Hematopoietic multipotent progenitor cell treated with erythropoietin and hydrocortisone succinate and interleukin-3 and kit ligand, for 6 days (in vitro differentiated cells): ENCODE data around the gene CFAP97D2.
"Not testable (repeated sequence)": the region's sequence is repeated elsewhere in the genome, so short reads cannot be mapped to it uniquely, and the experiment has no call there.

Source experiments
- DNase-seq: peaks from one replicate; pipeline ENCODE4 v3.0.0-alpha.2; 2015

CFAP97D2 gene

DNA sequence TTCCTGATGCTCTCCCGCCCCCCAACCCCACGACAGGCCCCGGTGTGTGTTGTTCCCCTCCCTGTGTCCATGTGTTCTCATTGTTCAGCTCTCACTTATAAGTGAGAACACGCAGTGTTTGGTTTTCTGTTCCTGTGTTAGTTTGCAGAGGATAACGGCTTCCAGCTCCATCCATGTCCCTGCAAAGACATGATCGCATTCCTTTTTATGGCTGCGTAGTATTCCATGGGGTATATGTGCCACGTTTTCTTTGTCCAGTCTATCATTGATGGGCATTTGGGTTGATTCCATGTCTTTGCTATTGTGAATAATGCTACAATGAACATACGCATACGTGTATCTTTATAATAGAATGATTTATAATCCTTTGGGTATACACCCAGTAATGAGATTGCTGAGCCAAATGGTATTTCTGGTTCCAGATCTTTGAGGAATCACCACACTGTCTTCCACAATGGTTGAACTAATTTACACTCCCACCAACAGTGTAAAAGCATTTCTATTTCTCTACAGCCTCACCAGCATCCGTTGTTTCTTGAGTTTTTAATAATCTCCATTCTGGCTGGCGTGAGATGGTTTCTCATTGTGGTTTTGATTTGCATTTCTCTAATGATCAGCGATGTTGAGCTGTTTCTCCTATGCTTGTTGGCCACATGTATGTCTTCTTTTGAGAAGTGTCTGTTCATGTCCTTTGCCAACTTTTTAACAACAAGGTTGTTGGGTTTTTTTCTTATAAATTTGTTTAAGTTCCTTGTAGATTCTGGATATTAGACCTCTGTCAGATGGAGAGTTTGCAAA lies 20.0 kb upstream of the CFAP97D2 start:
- DNase-seq: not testable (repeated sequence)

- DNase-seq: no peak
Observed at GRCh38 chr13:114161028-114161556, 18.0 kb upstream of the CFAP97D2 start.

DNA sequence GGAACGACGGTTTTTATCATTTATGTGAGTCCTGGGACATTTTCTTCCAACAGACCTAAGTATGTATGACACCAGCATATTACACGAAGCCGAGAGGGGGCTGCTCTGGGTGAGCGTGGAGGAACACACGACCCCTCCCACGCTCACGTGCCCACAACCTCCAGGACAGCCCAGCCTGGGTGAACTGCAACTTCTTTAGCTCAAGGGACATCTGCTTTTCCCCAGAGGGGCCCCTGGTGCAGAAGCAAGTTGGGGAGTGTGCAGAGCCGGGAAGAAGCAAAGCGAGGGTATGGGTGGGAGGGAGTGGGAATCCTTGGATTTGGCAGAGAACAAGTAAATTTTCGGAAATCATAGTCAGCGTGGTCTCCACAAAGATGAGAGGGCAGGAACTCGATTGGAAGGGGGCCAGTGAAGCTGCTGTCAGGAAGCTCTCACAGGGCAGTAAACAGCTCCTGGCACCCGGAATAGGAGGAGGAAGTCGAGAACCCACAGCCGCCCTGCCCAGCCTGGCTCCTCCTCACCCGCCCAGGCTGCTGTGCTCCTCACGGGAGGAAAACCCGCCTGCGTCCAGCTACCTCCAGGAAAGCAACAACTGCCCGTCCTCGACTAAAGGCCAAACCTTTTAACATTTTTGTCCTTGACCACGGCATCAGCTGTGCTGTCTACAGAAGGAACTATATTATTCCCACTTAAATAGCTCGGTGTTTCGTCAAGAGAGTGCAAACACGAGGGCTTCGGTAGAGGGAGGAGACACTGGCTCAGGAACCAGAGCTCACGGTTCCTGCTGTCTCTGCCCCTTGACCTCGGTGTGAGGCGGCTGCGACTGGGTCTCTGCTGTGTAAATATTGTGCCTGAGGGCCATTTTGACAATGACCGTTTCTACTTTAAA lies 17.2 kb upstream of the CFAP97D2 start:
- peak; percentile 74 for DNase-seq

- DNase-seq: no peak
Observed at GRCh38 chr13:114162533-114162922, 16.5 kb upstream of the CFAP97D2 start.

DNA sequence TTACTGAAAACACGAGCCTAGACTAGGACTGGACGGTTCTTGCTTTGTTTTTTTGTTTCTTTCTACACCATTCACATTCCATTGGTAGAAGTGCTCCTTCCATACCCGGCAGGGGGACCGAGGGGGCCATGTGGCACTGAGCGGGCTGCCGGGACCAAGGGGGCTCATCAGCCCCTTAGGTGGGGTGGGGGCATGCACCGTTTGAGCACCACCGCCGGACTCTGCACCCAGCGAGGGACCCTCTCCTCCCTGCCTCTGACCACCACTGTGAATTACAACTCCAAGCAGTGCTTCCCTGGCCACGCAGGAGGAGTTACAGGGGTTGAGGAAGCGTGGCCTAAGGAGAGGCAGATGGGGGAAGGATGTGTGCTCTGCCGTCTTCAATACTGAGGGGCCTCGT lies 15.0 kb upstream of the CFAP97D2 start:
- no peak for DNase-seq

GRCh38 chr13:114164681-114165429 lies 14.2 kb upstream of the CFAP97D2 start:
- DNase-seq: no peak

DNA sequence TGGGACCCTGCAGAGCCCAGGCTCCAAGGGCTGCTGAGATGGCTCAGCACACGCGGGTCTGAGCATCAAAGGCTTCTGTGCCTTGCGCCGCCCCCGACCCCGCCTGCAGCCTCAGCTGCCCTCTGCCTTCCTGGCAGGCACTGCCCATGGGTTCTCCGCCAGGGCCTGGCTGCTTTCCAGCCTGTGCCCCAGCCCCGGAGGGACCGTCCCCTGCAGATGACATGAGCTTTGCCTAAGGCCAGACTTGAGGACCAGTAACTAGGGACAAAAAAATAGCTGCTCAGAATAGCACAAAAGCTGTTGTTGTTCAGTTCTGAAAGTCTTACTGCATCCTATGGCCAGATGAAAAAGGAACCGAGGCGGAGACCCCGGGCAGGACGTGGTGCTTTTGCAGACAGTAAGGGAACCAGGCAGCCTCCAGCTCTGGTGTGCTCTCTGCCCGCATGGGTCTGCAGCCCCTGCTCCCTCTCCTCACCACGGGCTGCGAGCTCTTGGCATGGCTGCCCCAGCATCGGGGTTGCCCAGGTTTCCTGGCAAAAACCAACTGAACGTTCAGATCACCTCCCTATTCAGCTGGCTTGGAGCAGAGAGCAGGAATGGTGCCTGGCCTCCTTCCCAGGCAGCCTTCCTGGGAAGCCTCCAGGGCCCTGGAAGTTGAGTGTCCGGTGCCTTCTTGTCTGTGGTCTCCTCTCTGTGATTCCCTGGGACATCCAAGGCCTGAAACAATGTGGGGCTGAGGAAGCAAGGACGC lies 12.5 kb upstream of the CFAP97D2 start:
- DNase-seq: peak; percentile 33

GRCh38 chr13:114167426-114167825 lies 11.6 kb upstream of the CFAP97D2 start:
- DNase-seq: no peak

DNA sequence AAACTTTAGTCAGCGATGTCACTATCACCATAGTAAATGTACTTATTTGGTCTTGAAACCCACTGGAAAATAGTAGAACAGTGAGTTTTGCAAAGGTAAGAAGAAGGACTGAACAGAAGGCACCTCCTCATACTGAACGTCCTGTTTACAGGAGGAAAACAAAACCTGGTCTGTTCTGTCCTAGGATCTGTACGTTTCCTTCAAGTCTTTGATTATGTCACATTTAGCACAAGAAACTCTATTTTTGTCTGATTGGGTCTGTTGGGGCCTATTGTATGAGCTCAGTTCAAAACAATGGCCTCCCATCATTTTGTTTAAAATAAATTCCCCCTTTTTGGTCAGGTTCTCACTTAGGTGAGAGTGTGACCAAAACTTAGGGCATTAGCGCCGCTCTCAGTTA lies 11.2 kb upstream of the CFAP97D2 start:
- DNase-seq: no peak

GRCh38 chr13:114173272-114173671 lies 5.8 kb upstream of the CFAP97D2 start:
- no peak for DNase-seq

DNA sequence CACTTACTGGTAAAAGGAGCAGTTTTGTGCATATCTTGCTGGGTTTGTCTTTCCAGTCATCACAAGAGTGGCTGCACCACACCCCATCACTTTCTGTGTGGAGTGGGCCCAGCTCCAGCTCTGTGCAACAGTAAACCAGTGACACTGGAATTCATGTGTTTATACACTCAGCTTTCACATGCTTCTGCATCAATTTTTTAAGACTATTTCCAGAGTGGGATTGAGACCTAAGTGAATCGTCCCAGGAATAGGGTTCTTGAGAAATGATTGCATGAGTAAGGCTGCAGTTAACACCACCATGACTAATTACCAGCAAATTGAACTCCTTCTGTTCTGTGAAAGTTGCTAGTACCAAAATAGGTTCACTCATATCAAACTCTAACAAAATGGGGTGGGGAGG lies 5.3 kb upstream of the CFAP97D2 start:
- no peak for DNase-seq

DNA sequence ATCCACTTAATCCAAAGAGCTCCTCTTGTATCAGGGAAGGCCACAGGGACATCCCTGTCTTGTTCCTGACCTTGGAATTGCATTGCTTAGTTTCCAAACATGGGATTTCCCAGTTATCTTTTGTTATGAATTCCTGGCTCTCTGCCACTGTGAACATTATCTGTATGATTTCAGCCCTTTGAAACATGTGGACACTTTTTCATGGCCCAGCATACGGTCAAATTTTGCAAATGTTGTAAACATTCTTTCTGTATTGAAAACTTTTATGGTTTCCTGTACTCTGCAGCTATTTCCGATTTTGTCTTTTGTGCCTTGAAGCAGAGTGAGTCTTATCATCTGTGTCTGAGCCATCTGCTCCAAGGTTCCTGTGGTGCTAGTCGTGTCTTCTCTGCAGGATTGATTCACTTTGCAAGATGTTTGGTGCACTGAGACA lies 4.5 kb upstream of the CFAP97D2 start:
- DNase-seq: peak; percentile 56

DNA sequence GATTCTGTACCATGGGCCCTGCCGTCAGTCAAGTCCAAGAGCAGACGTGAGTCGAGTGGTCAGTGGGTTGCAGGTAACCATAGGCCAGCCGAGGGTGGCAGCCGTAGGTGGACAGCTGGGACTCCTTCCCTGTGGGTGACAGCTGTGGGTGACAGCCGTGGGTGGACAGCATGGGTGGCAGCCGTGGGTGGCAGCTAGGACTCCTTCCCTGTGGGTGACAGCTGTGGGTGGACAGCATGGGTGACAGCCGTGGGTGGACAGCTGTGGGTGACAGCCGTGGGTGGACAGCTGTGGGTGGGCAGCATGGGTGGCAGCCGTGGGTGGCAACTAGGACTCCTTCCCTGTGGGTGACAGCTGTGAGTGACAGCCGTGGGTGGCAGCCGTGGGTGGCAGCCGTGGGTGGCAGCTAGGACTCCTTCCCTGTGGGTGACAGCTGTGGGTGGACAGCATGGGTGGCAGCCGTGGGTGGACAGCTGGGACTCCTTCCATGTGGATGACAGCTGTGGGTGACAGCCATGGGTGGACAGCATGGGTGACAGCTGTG lies 2.6 kb upstream of the CFAP97D2 start:
- DNase-seq: not testable (repeated sequence)

- no peak for DNase-seq
Observed at GRCh38 chr13:114177245-114178010, 1.6 kb upstream of the CFAP97D2 start.

DNA sequence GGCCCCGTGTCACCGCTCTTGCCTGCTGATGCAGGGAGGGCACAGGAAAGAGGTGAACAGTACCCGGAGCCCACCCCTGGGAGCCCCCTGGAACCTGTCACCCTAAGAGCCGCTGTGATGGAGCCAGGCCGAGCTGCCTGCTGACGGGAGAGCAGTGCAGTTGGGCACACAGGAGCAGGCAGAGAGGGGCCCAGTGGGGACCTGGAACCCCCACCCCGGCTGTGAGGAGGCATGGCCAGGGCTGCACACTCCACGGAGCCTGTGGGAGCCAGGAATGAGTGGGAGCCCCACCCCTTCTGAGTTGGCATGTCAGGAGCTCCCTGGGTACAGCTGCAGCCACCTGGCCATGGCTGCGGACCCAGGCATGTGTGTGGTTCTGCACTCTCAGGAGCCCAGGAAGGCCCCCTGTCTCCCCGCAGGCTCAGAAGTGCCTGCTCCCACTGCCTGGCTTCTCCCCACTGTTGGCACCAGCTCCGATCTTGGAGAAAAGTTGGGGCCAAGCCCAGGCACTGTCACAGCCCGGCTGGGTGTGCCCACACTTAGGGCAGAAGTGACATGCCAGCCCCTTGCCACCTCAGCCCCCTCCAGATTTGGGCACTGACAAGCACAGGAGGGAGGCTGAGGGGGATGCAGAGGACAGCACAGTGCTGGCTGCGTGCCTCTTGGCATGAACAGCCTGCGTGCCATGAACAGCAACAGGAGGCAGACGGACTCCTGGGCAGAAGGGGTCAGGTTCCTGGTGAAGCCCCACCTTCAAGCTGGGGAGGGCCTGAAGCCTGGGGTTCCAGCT lies 6.3 kb downstream of the CFAP97D2 start:
- DNase-seq: no peak

GRCh38 chr13:114194853-114195252 lies 15.8 kb downstream of the CFAP97D2 start:
- DNase-seq: no peak

- no peak for DNase-seq
Observed at GRCh38 chr13:114196629-114197028, 17.6 kb downstream of the CFAP97D2 start.

GRCh38 chr13:114198556-114198955 lies 19.5 kb downstream of the CFAP97D2 start:
- no peak for DNase-seq

DNA sequence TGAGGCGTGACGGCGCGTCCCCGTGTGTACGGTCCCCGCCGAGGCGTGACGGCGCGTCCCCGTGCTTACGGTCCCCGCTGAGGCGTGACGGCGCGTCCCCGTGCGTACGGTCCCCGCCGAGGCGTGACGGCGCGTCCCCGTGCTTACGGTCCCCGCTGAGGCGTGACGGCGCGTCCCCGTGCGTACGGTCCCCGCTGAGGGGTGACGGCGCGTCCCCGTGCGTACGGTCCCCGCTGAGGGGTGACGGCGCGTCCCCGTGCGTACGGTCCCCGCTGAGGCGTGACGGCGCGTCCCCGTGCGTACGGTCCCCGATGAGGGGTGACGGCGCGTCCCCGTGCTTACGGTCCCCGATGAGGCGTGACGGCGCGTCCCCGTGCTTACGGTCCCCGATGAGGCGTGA lies 20.5 kb downstream of the CFAP97D2 start:
- DNase-seq: not testable (repeated sequence)

DNA sequence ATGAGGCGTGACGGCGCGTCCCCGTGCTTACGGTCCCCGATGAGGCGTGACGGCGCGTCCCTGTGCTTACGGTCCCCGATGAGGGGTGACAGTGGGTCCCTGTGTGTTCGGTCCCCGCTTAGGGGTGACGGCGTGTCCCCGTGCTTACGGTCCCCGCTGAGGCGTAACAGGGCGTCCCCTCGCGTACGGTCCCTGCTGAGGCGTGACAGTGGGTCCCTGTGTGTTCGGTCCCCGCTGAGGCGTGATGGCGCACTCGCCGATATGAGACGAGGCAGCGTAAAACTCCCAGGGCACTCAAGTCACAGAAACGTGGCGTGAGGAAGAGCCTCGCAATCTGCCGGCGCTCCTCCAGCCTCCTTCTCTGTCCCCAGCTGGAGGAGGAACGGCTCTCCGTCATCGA lies 20.9 kb downstream of the CFAP97D2 start:
- no peak for DNase-seq
